Measurements from ENCODE around the gene TUBGCP6. TPM values are rescaled to one million over a fixed set of nuclear protein-coding genes. Genes with fewer than 3 reads are reported as not detected.
A peak's percentile ranks its signal among the peaks of the same experiment; 100 is the strongest.

TUBGCP6 gene
- total and polyA plus RNA-seq, 2 experiments from 2014 or later: 26.2 to 31.5 TPM

DNA sequence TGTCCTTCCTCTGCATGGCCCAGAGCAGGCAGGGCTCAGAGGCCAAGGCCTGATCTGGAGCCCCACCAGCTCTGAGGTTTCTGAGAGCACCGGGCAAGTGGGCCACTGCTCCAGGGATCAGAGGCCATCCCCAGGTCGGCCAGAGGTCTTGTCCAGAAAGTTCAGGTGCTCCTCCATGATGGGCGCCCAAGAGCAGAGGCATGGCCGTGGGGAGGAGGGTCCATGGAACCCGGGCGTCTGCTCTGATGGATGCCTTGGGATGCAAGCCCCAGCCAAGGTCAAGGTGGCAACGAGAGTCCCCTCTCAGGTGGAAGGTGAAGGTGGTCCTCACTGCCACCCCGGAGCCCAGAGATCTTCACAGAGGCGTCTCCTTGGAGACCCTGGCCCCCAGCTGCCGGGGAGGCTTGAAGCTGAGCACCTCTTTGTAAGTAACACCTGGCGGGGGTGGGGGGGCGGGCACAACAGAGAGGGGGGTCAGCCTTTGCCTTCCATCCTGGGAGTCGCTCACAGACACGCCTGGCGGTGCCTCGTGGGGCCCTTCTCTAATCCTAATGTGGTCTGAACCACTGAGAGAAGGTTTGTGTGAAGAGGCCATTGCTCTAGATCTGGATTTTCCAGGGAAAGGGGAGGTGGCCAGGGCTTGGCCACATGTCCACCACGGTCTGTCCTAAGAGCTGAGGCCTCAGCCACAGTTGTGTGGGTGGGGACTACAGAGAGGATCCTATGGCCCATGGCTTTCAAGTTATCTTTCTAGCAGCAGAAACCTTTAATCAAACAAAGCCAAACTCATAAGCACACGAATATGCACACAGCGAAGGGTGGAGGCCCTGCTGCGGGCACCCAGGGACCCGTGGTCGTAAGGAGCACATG, 8.5 kb upstream of the TUBGCP6 start:
- H4K20me1 ChIP-seq (ENCODE audit: insufficient read depth, poor library complexity, severe bottlenecking): no peaks in the 10 kb centered on the region
- no peak for DNase-seq (ENCODE audit: low spot score)
- no peak overlapping the region for H2AFZ ChIP-seq
- TF ChIP-seq, protein P1, sequence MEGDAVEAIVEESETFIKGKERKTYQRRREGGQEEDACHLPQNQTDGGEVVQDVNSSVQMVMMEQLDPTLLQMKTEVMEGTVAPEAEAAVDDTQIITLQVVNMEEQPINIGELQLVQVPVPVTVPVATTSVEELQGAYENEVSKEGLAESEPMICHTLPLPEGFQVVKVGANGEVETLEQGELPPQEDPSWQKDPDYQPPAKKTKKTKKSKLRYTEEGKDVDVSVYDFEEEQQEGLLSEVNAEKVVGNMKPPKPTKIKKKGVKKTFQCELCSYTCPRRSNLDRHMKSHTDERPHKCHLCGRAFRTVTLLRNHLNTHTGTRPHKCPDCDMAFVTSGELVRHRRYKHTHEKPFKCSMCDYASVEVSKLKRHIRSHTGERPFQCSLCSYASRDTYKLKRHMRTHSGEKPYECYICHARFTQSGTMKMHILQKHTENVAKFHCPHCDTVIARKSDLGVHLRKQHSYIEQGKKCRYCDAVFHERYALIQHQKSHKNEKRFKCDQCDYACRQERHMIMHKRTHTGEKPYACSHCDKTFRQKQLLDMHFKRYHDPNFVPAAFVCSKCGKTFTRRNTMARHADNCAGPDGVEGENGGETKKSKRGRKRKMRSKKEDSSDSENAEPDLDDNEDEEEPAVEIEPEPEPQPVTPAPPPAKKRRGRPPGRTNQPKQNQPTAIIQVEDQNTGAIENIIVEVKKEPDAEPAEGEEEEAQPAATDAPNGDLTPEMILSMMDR (IDR thresholded peaks at IDR 0.05; ENCODE audit: poor library complexity): no peak
- TF ChIP-seq EZH2 (IDR thresholded peaks at IDR 0.05; ENCODE audit: borderline replicate concordance): no peak
- TF ChIP-seq EZH2phosphoT487 (IDR thresholded peaks at IDR 0.05; ENCODE audit: low read depth, severe bottlenecking, unreplicated experiment): no peak
- no peak overlapping the region for H3K4me3 ChIP-seq
- H3K27ac ChIP-seq: no peak overlapping the region
- peaks cover 13% of the 10 kb centered on the region for H3K4me1 ChIP-seq (ENCODE audit: insufficient read depth)
- H3K36me3 ChIP-seq (replicated peaks; ENCODE audit: insufficient read depth, low read depth): no peaks in the 10 kb centered on the region
- H3K79me2 ChIP-seq: peaks cover 10% of the 10 kb centered on the region
- H3K9me3 ChIP-seq (ENCODE audit: low read depth): no peaks in the 10 kb centered on the region
- H3K9me2 ChIP-seq (replicated peaks; ENCODE audit: insufficient read depth): no peaks in the 10 kb centered on the region
- H3K4me2 ChIP-seq: no peak overlapping the region
- 91% methylated on average over 18 of the region's 22 CpGs for WGBS (ENCODE audit: low lambda C conversion rate, missing lambda C conversion rate)
- no peaks in the 10 kb centered on the region for H3K27me3 ChIP-seq

DNA sequence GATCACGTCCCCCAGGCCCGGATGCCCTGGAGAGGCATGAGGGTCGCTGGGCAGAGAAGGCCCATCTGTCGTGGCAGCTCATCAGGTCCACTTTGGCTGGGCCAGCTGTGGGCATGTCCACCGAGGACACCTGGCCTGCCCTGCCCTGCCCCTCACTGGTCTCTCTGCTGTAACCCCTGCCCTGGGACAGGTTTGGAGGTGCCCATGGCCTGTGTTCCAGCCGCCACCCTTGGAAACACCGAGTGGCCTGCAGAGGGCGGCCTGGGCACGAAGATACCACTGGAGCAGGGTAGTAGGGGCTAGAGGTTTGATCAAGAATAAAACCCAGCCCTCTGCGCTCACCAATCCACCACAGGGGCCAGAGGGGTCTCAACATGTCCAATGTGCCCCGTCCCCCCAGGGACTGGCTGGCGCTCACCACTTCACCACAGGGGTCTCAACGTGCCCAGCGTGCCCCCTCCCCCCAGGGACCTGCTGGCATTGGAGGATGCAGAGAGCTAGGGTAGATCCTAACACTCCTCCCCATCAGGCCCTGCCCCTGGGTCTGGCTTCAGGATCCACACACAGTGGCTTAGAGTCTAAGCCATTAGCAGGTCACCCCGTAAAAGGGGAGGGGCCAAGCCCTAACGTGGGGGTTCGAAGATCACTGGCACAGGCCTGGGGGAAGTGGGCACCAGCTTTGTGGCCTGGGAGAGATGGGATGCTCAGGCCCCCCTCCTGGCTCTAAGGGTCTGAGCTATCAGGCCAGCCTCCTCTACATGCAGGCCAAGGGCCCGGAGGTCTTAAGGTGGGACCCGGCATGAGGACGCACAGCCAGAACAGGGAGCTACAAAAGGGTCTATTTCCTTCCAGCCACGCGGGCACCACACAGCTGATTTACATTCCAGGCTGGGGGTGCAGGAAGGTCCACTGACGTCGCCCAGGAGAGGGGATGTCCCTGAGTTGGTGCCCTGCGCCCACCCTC, 7.5 kb upstream of the TUBGCP6 start:
- Histone ChIP-seq H3K9me3 (ENCODE audit: low read depth) (no peaks in the 10 kb centered on the region), H3K27ac (no peak overlapping the region), H4K20me1 (ENCODE audit: insufficient read depth, poor library complexity, severe bottlenecking) (no peaks in the 10 kb centered on the region), H3K79me2 (peaks cover 13% of the 10 kb centered on the region), H3K4me3 (no peak overlapping the region), H2AFZ (no peak overlapping the region), H3K27me3 (no peaks in the 10 kb centered on the region), H3K9me2 (replicated peaks; ENCODE audit: insufficient read depth) (no peaks in the 10 kb centered on the region), H3K4me2 (no peak overlapping the region), H3K36me3 (replicated peaks; ENCODE audit: insufficient read depth, low read depth) (no peaks in the 10 kb centered on the region), H3K4me1 (ENCODE audit: insufficient read depth) (peaks cover 13% of the 10 kb centered on the region)
- peak; percentile 80 for DNase-seq (ENCODE audit: low spot score)
- WGBS (ENCODE audit: low lambda C conversion rate, missing lambda C conversion rate): 67% methylated on average over 25 of the region's 25 CpGs
- TF ChIP-seq, protein P1 (IDR thresholded peaks at IDR 0.05; ENCODE audit: poor library complexity): peak; percentile 66
- TF ChIP-seq EZH2phosphoT487 (IDR thresholded peaks at IDR 0.05; ENCODE audit: low read depth, severe bottlenecking, unreplicated experiment): no peak

DNA sequence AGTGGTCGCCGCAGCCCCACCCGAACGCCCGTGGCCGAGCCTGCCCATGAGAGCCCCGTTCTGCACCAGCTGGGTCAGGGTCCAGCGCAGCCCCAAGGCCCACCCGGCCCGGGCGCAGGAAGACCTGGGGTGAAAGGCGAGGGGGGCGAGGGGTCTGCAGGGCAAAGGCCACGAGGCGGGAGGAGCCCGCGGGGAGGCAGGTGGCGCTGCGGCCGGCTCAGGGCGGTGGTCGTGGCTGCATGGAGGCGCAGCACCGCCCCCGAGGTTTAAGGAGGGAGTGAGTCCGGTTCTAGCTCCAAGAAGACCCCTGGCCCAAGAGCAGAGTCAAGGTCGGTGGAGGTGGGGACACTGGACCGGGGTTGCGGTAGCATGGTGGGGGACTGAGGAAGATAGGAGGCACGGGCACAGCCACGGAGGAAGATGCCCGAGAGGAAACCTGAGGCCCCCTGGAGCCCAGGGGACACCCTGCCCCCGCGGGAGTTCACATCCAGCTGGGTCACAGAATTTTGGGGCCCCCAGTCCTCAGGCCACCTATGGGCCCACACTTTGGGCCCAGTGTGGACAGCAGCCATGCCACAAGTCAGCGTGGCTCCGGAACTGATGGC, 6.8 kb upstream of the TUBGCP6 start:
- Histone ChIP-seq H3K27me3 (no peaks in the 10 kb centered on the region), H3K4me2 (peak overlapping the region; percentile 99), H3K9me2 (replicated peaks; ENCODE audit: insufficient read depth) (no peaks in the 10 kb centered on the region), H3K36me3 (replicated peaks; ENCODE audit: insufficient read depth, low read depth) (no peaks in the 10 kb centered on the region), H3K79me2 (peaks cover 21% of the 10 kb centered on the region), H3K4me3 (peak overlapping the region; percentile 70), H3K4me1 (ENCODE audit: insufficient read depth) (peaks cover 13% of the 10 kb centered on the region), H3K27ac (no peak overlapping the region), H2AFZ (peak overlapping the region; percentile 39), H3K9me3 (ENCODE audit: low read depth) (no peaks in the 10 kb centered on the region), H4K20me1 (ENCODE audit: insufficient read depth, poor library complexity, severe bottlenecking) (no peaks in the 10 kb centered on the region)
- no peak for DNase-seq (ENCODE audit: low spot score)
- no peak for TF ChIP-seq EZH2 (IDR thresholded peaks at IDR 0.05; ENCODE audit: borderline replicate concordance)
- no peak for TF ChIP-seq EZH2phosphoT487 (IDR thresholded peaks at IDR 0.05; ENCODE audit: low read depth, severe bottlenecking, unreplicated experiment)
- TF ChIP-seq, protein P1 (IDR thresholded peaks at IDR 0.05; ENCODE audit: poor library complexity): no peak
- WGBS (ENCODE audit: low lambda C conversion rate, missing lambda C conversion rate): 26% methylated on average over 24 of the region's 36 CpGs

Data from hepatocyte (in vitro differentiated cells).